Measurements from ENCODE around the gene SLC2A8.

DNA sequence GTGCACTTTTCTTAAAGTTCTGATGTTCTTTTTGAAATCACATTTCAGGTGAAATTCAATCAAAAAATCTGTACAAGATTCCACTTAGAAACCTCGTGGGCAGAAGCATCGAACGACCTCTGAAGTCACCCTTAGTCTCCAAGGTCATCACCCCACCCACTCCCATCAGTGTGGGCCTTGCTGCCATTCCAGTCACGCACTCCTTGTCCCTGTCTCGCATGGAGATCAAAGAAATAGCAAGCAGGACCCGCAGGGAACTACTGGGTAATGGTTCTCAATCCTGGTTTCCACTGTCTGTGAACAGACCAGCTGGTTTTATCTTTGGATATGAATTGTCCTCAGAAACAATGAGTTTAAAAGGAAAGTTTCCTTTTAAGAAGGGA lies 8.1 kb upstream of the SLC2A8 start:
- TF ChIP-seq POLR2A (IDR thresholded peaks at IDR 0.05; ENCODE audit: low read length) (no peak), GATA1 (IDR thresholded peaks at IDR 0.05; ENCODE audit: low read depth, low read length) (no peak)
